T-helper 2 cell treated with Interferon-gamma antibody and Interleukin-4, amounts not matched to agents 5 μg/mL and 100 μg/mL, for 36 hours (primary cell): Measurements from ENCODE around the gene SLC16A9.

Source experiments
- DNase-seq: peaks from one replicate; pipeline ENCODE4 v3.0.0; 2021; ENCODE audit warnings: low spot score
- H3K27ac Mint-ChIP-seq: one replicate; pipeline ENCODE4 v1.8.0; 2021; ENCODE audit warnings: mild to moderate bottlenecking, mixed read lengths
- H3K27me3 Mint-ChIP-seq: one replicate; pipeline ENCODE4 v1.8.0; 2021; ENCODE audit warnings: low read depth, mixed read lengths
- H3K36me3 Mint-ChIP-seq: one replicate; pipeline ENCODE4 v1.8.0; 2021; ENCODE audit warnings: low read depth, mixed read lengths
- H3K4me1 Mint-ChIP-seq: one replicate; pipeline ENCODE4 v1.8.0; 2021; ENCODE audit warnings: low read depth, mixed read lengths
- H3K4me3 Mint-ChIP-seq: one replicate; pipeline ENCODE4 v1.8.0; 2022; ENCODE audit warnings: mild to moderate bottlenecking, moderate library complexity, mixed read lengths
- H3K9me3 Mint-ChIP-seq: one replicate; pipeline ENCODE4 v1.8.0; 2021; ENCODE audit warnings: mixed read lengths

SLC16A9 gene

DNA sequence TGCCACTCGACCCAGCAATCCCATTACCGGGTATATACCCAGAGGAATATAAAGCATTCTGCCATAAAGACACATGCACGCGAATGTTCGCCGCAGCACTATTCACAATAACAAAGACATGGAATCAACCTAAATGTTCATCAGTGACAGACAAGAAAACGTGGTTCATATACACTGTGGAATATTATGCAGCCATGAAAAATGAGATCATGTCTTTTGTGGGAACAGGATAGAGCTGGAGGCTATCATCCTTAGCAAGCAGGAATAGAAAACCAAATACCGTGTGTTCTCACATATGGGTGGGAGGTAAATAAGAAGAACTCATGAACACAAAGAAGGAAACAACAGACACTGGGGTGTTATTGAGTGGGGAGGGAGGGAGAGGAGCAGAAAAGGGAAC is 84.7 kb downstream of the SLC16A9 start:
- Mint-ChIP-seq H3K36me3 (no peaks in the 10 kb centered on the region), H3K9me3 (no peaks in the 10 kb centered on the region), H3K4me1 (peaks cover 2% of the 10 kb centered on the region), H3K4me3 (no peak overlapping the region), H3K27me3 (no peaks in the 10 kb centered on the region), H3K27ac (no peak overlapping the region)
- DNase-seq: no peak

- Mint-ChIP-seq H3K27me3 (no peaks in the 10 kb centered on the region), H3K9me3 (no peaks in the 10 kb centered on the region), H3K4me3 (no peak overlapping the region), H3K27ac (no peak overlapping the region), H3K36me3 (no peaks in the 10 kb centered on the region), H3K4me1 (peaks cover 2% of the 10 kb centered on the region)
- no peak for DNase-seq
Observed at GRCh38 chr10:59624136-59624535, 85.5 kb downstream of the SLC16A9 start.

DNA sequence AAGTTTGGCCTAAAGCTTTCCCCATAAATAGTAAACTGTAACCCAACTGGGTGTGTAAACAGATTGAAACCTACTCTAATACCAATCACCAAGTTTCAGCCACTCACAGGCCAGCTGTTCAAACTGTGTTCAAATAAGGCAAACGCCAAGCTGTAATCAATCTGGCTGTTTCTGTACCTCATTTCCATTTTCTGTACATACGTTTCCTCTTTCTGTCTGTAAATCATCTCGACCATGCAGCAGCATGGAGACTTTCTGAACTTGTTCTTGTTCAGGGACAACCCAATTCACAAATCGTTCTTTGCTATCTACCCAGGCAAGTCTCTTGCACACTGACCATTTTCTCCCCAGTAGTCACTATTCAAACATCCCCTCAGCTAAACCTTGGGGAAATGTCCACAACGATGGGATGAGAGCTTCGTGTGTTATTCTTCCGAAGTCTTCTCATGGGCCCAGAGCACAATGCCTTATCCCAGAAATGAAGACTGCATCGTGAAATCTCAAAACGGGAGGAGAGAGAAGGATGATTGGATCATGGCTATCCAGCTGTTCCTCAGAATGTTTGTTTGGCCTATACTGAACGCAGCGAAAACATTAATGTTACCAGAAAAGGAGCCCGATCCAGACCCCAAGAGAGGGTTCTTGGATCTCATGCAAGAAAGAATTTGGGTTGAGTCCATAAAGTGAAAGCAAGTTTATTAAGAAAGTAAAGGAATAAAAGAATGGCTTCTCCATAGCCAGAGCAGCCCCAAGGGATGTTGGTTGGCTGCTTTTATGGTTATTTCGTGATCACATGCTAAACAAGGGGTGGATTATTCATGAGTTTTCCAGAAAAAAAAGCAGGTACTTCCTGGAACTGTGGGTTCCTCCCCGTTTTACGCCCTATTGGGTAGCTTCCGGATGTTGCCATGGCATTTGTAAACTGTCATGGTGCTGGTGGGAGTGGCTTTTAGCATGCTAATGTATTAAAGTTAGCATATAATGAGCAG is 86.2 kb downstream of the SLC16A9 start:
- H3K9me3 Mint-ChIP-seq: no peaks in the 10 kb centered on the region
- no peak overlapping the region for H3K27ac Mint-ChIP-seq
- DNase-seq: no peak
- H3K36me3 Mint-ChIP-seq: no peaks in the 10 kb centered on the region
- no peaks in the 10 kb centered on the region for H3K27me3 Mint-ChIP-seq
- peaks cover 2% of the 10 kb centered on the region for H3K4me1 Mint-ChIP-seq
- no peak overlapping the region for H3K4me3 Mint-ChIP-seq

DNA sequence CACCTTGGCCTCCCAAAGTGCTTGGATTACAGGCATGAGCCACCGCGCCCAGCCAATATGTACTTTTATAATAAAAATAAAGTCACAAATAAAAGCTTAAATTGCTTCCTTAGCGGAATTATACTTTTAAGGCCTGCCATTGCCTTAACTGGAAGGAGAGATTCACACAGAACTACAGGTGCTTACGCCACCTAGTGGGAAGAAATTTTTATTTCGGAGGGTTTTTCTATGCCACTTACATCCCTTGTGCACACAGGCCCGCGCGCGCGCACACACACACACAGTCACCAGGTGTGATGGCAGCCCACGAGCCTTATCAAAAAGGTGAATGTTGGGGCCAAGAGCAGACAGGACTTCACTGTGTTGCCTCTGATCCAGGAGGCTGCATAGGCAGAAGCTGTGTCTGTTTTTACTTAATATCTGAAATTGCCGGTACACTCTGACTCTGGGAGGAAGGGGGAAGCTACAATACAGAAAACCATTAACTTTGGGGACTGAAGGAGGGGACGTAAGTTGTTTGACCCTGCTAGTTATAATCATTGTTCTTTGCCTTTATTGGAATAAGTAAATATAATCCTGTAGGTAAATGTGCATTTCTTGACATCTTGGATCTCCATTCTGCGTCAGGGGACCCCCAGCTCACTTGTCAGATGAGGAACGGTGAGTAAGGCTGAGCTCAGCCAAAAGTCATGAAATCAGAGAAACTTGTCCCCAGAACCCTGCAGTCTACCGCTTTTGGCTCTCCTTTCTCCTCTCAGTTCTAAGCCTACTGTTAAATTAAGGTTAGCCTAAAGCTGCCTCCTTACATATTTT is 87.1 kb downstream of the SLC16A9 start:
- Mint-ChIP-seq H3K4me3 (no peak overlapping the region), H3K9me3 (no peaks in the 10 kb centered on the region), H3K36me3 (no peaks in the 10 kb centered on the region), H3K4me1 (peaks cover 2% of the 10 kb centered on the region), H3K27ac (no peak overlapping the region), H3K27me3 (no peaks in the 10 kb centered on the region)
- DNase-seq: peak; percentile 9

DNA sequence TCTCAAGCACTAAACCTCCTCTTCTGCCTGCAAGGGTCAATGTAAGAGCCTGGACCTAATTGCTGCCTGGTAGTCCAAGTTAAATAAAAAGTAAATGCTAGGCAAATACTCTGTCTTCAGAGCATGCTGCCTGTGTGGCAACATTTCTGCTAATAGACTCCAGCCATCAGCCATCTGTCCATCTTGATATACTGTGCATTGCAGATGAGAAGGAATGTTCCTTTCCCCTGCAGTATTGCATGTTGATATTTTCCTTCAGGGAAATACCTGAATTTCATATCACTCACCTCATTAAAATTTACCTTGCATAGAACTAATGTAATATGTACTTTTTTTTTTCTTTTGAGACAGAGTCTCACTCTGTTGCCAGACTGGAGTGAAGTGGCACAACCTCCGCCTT is 87.9 kb downstream of the SLC16A9 start:
- H3K4me1 Mint-ChIP-seq: peaks cover 2% of the 10 kb centered on the region
- H3K27me3 Mint-ChIP-seq: peaks cover 2% of the 10 kb centered on the region
- no peaks in the 10 kb centered on the region for H3K36me3 Mint-ChIP-seq
- H3K27ac Mint-ChIP-seq: no peak overlapping the region
- no peak for DNase-seq
- no peaks in the 10 kb centered on the region for H3K9me3 Mint-ChIP-seq
- no peak overlapping the region for H3K4me3 Mint-ChIP-seq

GRCh38 chr10:59618666-59619065 is 91.0 kb downstream of the SLC16A9 start:
- H3K9me3 Mint-ChIP-seq: no peaks in the 10 kb centered on the region

GRCh38 chr10:59617996-59618395 is 91.7 kb downstream of the SLC16A9 start:
- Mint-ChIP-seq H3K27ac (no peak overlapping the region), H3K36me3 (no peaks in the 10 kb centered on the region), H3K4me3 (no peak overlapping the region), H3K27me3 (peaks cover 2% of the 10 kb centered on the region), H3K4me1 (no peaks in the 10 kb centered on the region), H3K9me3 (no peaks in the 10 kb centered on the region)
- no peak for DNase-seq

More at GRCh38 chr10:59618666-59619065, 91.0 kb downstream of the SLC16A9 start:
- no peak overlapping the region for H3K27ac Mint-ChIP-seq
- no peaks in the 10 kb centered on the region for H3K4me1 Mint-ChIP-seq
- H3K27me3 Mint-ChIP-seq: peaks cover 2% of the 10 kb centered on the region
- H3K4me3 Mint-ChIP-seq: no peak overlapping the region
- H3K36me3 Mint-ChIP-seq: no peaks in the 10 kb centered on the region
- no peak for DNase-seq

GRCh38 chr10:59611048-59611447 is 98.6 kb downstream of the SLC16A9 start:
- Mint-ChIP-seq H3K4me3 (no peak overlapping the region), H3K27ac (no peak overlapping the region), H3K27me3 (peaks cover 4% of the 10 kb centered on the region), H3K36me3 (no peaks in the 10 kb centered on the region), H3K4me1 (no peaks in the 10 kb centered on the region), H3K9me3 (no peaks in the 10 kb centered on the region)
- DNase-seq: no peak

DNA sequence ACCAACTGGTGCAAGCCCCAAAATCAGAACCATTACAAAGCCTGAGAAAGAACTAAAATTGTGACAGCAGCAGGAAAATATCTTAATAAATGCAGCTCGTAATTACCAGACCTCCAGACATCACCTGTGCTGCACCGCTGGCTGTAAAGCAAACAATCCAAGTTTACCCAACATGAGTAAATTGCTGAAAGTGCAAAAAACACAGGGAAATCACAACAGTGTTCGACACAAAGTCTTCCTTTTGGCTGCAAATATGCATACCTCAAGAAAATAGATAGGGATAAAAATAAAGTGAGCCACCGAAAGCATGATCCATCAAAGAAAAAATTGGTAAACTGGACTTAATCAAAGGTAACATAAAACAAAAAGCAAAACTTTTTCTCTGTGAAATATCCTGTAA is 101.7 kb downstream of the SLC16A9 start:
- H3K27me3 Mint-ChIP-seq: peaks cover 4% of the 10 kb centered on the region
- no peak for DNase-seq

DNA sequence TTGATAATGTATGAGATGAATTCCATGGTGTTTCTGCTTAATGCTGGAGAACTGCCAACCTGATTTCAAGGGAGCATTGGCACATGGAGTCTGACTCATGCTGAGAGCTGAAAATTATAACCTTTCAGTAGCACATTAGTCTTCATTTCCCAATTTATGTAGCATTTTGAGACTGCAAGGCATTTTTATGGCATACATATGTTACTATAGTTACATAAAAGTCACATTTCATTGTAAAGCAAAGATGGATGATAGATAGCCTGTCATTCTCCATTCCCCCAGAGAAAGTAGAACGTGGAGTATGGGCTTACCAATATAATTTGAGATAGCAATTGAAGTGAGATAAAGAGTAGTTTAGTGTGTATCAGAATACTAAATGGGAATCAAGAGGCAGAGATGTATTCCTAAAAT is 103.1 kb downstream of the SLC16A9 start:
- no peaks in the 10 kb centered on the region for H3K9me3 Mint-ChIP-seq
- DNase-seq: no peak
- H3K4me3 Mint-ChIP-seq: no peak overlapping the region
- H3K36me3 Mint-ChIP-seq: no peaks in the 10 kb centered on the region
- H3K4me1 Mint-ChIP-seq: no peaks in the 10 kb centered on the region
- no peaks in the 10 kb centered on the region for H3K27me3 Mint-ChIP-seq
- no peak overlapping the region for H3K27ac Mint-ChIP-seq

More for the DNA sequence above, 101.7 kb downstream of the SLC16A9 start:
- no peak overlapping the region for H3K4me3 Mint-ChIP-seq
- H3K36me3 Mint-ChIP-seq: no peaks in the 10 kb centered on the region
- H3K27ac Mint-ChIP-seq: no peak overlapping the region
- H3K9me3 Mint-ChIP-seq: no peaks in the 10 kb centered on the region
- no peaks in the 10 kb centered on the region for H3K4me1 Mint-ChIP-seq

DNA sequence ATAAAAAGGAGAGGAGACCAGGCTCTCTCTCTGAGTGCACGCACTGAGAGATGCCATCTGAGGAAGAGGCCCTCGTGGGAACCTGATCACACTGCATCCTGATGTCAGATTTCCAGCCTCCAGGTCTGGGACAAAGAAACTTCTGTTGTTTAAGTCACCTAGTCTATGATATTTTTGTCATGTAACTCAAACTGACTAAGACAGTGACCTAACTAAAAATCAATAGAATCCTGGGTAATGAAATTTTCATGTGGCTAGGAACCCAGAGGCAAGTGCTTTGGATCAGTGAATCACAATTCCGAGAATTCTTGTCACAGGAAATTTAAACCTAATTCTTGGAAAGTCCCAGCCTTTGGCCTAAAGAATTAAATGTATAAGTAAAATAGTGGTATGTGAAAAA is 107.7 kb downstream of the SLC16A9 start:
- Mint-ChIP-seq H3K27me3 (no peaks in the 10 kb centered on the region), H3K4me3 (no peak overlapping the region), H3K9me3 (no peaks in the 10 kb centered on the region), H3K27ac (no peak overlapping the region), H3K36me3 (no peaks in the 10 kb centered on the region), H3K4me1 (no peaks in the 10 kb centered on the region)
- DNase-seq: no peak
